HL-60 (cell line): ENCODE data around the gene SIPA1L3.

Source experiments
- DNase-seq, 2 experiments: peaks; one replicate each; pipeline ENCODE4 v3.0.0-alpha.2; 2010 to 2020; ENCODE audit warnings: low read depth in 1 of 2, low spot score in 1 of 2
- H3K27ac ChIP-seq: fragments of 250-450 bp; sonication (Bioruptor Pico); replicated peaks from 2 replicates; pipeline ENCODE4 v1.5.1; 2020; ENCODE audit warnings: mild to moderate bottlenecking, moderate library complexity
- H3K27me3 ChIP-seq: fragments of 250-450 bp; sonication (Bioruptor Pico); 2 replicates; pipeline ENCODE4 v1.5.1; 2021; ENCODE audit warnings: mild to moderate bottlenecking, moderate library complexity; ENCODE audit not compliant: insufficient read depth, poor library complexity, severe bottlenecking
- H3K4me3 ChIP-seq: replicated peaks from 2 replicates; pipeline ENCODE4 v1.5.1; 2011; ENCODE audit warnings: mild to moderate bottlenecking, control low read depth, low read length; ENCODE audit not compliant: insufficient read depth
- CTCF ChIP-seq: IDR thresholded peaks from one replicate; pipeline ENCODE4 v1.5.1; 2011; ENCODE audit warnings: low read length, control low read depth, inconsistent platforms; ENCODE audit not compliant: insufficient read depth
- GABPA ChIP-seq: IDR thresholded peaks from 2 replicates; pipeline ENCODE4 v1.6.1; 2012; ENCODE audit warnings: low read depth
- POLR2AphosphoS5 ChIP-seq: IDR thresholded peaks from 2 replicates; pipeline ENCODE4 v1.6.1; 2012; ENCODE audit warnings: low read depth
- REST ChIP-seq: IDR thresholded peaks from 2 replicates; pipeline ENCODE4 v1.6.1; 2012; ENCODE audit warnings: low read depth; ENCODE audit not compliant: insufficient replicate concordance
- SPI1 ChIP-seq: IDR thresholded peaks from 2 replicates; pipeline ENCODE4 v1.6.1; 2012; ENCODE audit warnings: low read depth, mild to moderate bottlenecking, borderline replicate concordance

The SIPA1L3 gene

GRCh38 chr19:38253788-38254187 is 346.8 kb downstream of the SIPA1L3 start:
- DNase-seq, result no peak
- no peak for TF ChIP-seq CTCF
- TF ChIP-seq REST, result no peak
- no peak for TF ChIP-seq GABPA
- no peak for TF ChIP-seq POLR2AphosphoS5
- no peak for TF ChIP-seq SPI1
- H3K4me3 ChIP-seq, result no peak overlapping the region
- H3K27me3 ChIP-seq, result peaks cover 29% of the 10 kb centered on the region
- no peak overlapping the region for H3K27ac ChIP-seq

DNA sequence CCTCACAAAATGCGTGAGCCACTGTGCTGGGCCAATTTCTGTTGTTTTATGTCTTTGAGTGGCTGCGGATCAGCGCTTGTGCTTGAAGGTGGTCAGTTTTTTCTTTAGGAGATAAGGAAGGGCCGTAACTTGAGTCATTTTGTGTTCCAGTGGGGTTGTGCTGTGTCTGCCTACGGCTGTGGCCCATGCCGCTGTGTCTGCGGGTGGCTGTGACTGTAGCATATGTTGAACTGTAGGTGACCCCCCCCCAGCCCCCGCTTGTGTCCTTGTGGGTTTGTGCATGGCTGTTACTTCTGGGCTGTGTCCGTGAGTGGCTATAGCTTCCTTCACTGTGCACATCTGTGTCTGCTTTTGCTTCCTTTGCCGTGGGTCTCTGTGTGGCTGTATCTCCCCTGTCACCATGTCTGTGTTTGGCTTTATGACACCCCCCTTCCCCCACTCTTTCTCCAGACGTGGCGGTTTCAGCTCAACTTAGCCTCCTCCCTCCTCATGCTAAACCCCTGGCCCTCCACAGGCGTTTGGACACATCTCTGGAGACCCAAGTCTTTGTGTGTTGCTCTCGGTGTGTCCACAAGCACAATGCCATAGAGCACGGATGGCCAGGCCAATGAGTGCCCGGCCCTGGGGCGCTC is 348.5 kb downstream of the SIPA1L3 start:
- TF ChIP-seq SPI1, result no peak
- TF ChIP-seq REST, result no peak
- TF ChIP-seq POLR2AphosphoS5, result no peak
- no peak for TF ChIP-seq GABPA
- TF ChIP-seq CTCF, result no peak
- DNase-seq, result no peak
- H3K27ac ChIP-seq, result no peak overlapping the region
- H3K27me3 ChIP-seq, result peaks cover 29% of the 10 kb centered on the region
- H3K4me3 ChIP-seq, result no peak overlapping the region
